Omental fat pad (tissue), 4 donors: ENCODE measurements around the gene NHSL2. TPM values are rescaled to one million over a fixed set of nuclear protein-coding genes. Genes with fewer than 3 reads are reported as not detected.

Experiments
- ATAC-seq: fragments of 150-250 bp; one replicate; pipeline ENCODE4 v1.9.1; 2016; ENCODE audit warnings: mild to moderate bottlenecking, moderate library complexity; ENCODE audit not compliant: low FRiP score
- DNase-seq: peaks from one replicate; pipeline ENCODE4 v3.0.0-alpha.2; 2019; ENCODE audit warnings: low spot score
- CTCF ChIP-seq, 3 donors: fragments of 450-650 bp; IDR thresholded peaks; one replicate each; pipeline ENCODE4 v1.5.1; 2016 to 2017; ENCODE audit warnings: antibody characterized with exemption in 3 of 3, mild to moderate bottlenecking in 3 of 3, moderate library complexity in 2 of 3
- total RNA-seq, 4 donors: library from RNA; depleted of rRNA; stranded (reverse); fragments of >200 nt; gene quantifications; one replicate each; pipeline ENCODE4 v1.1.0, GENCODE V29; 2016

NHSL2 gene
- total RNA-seq, 4 donors from 2014 or later = 12.8 to 20.2 (median 14.0) TPM

- ATAC-seq = no peak
- TF ChIP-seq CTCF (IDR thresholded peaks at IDR 0.05) = no peak
- DNase-seq = no peak
These were observed 178.6 kb downstream of the NHSL2 start for GRCh38 chrX:72089254-72089653.

- ATAC-seq (no peak), DNase-seq (no peak)
- TF ChIP-seq CTCF (IDR thresholded peaks at IDR 0.05) = no peak
These were observed 184.2 kb downstream of the NHSL2 start for GRCh38 chrX:72094894-72095293.

- no peak for TF ChIP-seq CTCF (IDR thresholded peaks at IDR 0.05)
- DNase-seq (no peak), ATAC-seq (no peak)
These were observed 184.7 kb downstream of the NHSL2 start for GRCh38 chrX:72095370-72095769.

- no peak for DNase-seq
- no peak for ATAC-seq
- no peak for TF ChIP-seq CTCF (IDR thresholded peaks at IDR 0.05)
These were observed 186.5 kb downstream of the NHSL2 start for GRCh38 chrX:72097098-72097497.

- ATAC-seq = no peak
- DNase-seq = no peak
- no peak for TF ChIP-seq CTCF (IDR thresholded peaks at IDR 0.05)
These were observed 189.6 kb downstream of the NHSL2 start for GRCh38 chrX:72100051-72100755.

GRCh38 chrX:72100824-72101351 lies 190.2 kb downstream of the NHSL2 start:
- TF ChIP-seq CTCF (IDR thresholded peaks at IDR 0.05) = no peak
- ATAC-seq (no peak), DNase-seq (no peak)

GRCh38 chrX:72101597-72102037 lies 191.0 kb downstream of the NHSL2 start:
- no peak for ATAC-seq
- DNase-seq = no peak
- no peak for TF ChIP-seq CTCF (IDR thresholded peaks at IDR 0.05)
